Activated effector memory CD4-positive, alpha-beta T cell treated with Interleukin-2 at 50 U/mL for 16 hours (primary cell): ENCODE measurements around the gene DISC1.
"Not testable (repeated sequence)": the region's sequence is repeated elsewhere in the genome, so short reads cannot be mapped to it uniquely, and the experiment has no call there.

ENCODE experiments used
- DNase-seq: peaks from one replicate; pipeline ENCODE4 v3.0.0-alpha.2; 2020

The DISC1 gene

DNA sequence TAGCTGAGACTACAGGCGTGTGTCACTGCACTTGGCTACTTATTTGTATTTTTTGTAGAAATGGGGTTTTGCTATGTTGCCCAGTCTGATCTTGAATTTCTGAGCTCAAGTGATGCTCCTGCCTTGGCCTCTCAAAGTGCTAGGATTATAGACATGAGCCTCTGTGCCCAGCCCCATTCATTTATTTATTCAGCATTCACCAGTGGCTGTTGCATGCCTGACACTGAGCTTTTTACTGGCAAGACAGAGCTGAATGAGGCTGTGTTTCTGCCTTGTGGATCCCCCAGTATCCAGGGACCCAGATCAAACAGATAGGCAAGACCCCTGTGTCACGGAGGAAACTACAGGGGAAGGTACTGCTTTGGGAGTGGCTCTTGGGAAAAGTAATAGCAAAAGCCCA lies 109.4 kb downstream of the DISC1 start:
- DNase-seq = no peak

DNA sequence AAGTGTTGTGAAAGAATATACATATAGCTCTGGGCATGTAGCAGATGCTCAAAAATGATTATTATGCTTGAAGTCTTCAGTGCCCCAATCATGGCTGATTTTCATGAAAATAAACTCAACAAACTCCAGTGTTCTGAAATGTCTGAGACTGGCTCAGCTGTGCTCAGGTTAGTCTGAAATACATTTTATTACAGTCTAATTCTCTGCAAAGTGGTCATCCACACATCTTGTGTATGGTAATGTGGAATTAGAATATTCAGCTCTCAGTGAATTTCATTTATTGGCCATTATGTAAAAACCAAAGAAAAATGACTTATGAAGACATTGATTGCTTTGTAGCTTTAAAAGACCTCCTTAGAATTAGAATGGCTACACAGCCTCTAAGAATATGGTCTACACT lies 109.9 kb downstream of the DISC1 start:
- DNase-seq = no peak

DNA sequence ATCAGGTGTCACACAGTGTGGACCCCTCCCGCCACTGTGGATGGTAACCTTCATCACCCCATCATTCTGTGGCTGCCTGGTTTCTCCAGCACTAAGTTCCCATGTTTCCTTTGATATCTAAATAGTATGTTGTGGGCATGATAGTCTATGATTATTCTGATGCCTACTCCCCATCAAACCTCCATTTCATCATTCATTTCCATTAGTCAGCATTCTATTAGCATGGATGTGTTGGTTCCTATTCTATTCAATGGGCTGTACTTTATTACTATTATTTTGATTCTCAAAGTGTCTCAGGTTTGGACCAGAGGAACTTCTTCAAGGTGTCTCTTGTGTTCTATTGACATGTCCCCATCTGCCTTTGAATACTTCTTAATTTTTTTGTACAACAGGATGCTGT lies 112.0 kb downstream of the DISC1 start:
- DNase-seq = no peak

DNA sequence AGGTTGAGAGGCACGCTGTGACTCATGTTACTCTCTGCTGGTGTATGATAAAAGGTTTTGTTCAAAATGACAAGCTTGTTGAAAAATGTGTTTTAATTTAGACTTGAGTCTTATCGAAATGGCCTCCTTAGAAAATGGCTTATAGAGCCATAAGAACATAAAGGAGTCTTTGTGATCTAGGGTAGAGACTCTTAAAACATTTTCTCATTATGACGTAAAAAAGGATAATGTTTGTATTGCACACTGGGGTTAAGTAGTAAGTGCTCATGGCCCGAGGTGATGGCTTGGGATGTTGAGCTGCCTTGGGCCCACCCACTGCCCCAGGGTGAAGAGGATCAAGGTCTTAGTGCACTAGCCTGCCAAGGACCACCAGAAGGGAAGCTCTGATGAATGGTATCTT lies 117.4 kb downstream of the DISC1 start:
- no peak for DNase-seq

DNA sequence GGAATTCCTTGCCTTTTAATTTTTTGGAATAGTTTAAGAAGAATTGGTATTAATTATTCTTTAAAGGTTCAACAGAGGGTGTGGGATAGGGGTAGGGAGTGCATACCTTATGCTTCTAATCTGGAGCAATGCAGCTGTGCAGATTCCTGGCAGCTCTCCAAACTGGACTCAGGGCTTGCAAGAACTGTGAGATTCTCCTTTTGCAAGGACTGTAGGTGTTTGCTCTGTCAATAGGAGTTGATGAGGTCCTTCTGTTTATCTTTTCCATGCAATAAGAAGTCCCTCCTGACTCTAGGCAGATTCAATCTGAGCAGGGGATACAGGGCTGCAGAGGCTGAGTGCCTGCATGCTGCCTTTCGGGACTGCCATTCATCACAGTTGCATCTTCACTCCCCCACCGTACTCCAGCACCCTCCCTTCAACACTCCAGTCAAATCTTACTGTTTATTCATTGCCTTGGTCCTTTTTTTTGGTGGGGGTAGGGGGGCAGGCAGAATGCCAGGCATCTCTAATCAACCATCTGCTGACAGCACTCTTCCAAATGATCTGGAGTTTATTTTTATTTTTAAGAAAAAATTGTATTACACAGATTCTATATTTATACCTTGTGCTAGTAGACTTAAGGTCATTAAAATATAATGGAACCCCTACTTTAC lies 122.3 kb downstream of the DISC1 start:
- no peak for DNase-seq

DNA sequence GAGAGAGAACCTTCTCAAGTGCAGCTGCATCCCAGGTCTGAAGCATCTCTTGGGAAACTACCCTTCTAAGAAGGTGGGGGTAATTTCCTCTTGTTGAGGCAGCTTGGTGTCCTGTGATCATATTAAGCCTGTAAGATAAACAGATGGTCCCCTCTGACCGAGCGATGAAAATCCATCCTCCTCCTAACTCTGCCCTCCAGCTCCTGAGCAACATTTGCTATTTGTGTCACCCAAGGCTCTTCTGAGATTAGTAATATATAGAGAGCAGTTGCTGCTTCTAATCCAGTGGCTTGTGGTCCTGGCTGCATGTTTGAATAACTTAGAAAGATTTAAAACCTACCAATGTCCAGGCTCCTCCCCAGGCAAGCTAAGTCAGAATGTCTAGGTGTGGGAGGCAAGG lies 123.7 kb downstream of the DISC1 start:
- no peak for DNase-seq

DNA sequence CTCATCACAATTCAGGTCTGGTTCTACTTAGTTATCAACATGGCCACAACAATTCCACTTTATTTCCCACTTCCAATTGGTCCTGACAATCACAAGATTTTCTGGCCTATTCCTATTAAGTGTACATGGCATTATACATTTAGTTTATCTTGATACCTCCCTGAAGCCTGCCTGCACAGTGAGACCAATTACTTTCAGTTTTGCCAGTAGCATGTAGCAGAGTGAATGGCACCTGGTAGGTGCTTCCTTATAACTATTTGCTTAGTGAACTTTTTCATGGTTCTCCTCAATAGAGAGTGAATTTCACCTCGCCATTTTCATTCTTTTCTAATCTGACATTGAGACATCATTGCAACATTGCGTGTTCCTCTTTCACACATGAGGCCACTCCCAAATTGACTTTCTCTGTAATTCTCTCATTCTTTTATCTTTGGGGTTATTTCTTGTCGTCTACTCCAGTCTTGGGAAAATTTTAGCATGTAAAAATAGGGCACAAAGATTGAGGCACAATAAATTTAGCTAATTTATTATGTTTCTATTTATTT lies 124.3 kb downstream of the DISC1 start:
- no peak for DNase-seq

DNA sequence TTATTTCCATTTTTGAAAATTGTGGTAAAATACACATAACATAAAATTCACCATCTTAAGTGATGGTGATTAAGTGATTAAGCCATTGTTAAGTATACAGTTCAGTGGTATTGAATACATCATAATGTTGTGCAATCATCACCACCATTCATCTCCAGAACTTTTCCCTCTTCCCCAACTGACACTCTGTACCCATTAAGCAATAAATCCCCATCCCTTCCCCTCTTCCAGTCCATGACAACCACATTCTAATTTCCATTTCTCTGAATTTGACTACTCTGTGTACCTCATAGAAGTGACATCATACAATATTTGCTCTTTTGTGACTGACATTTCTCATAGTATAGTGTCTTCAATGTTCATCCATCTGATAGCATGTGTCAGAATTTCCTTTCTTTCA lies 124.8 kb downstream of the DISC1 start:
- DNase-seq = no peak

DNA sequence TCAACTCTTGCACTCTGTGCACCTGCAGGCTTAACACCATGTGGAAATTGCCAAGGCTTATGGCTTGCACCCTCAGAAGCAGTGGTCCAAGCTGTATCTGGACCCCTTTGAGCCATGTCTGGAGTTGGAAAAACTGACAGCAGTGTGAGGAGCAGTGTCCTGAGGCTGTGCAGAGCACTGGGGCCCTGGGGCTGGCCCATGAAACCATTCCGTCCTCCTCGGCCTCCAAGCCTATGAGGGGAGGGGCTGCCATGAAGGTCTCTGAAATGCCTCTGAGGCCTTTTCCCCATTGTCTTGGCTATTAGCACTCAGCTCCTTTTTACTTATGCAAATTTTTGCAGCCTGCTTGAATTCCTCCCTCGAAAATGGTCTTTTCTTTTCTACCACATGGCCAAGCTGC lies 126.7 kb downstream of the DISC1 start:
- no peak for DNase-seq

DNA sequence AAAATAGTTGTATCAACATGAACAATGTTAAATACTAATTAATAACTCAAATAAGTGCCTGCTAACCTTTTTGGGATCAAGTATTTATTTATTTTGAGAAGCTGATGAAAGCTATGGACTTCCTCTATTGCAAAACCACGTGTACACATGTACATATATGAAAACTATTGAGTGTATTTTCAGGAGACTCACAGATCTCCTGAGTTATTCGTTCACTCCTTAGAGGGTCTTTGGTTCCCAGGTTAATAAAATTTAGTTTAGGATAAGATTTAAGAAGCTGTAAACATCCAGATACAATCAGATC lies 130.5 kb downstream of the DISC1 start:
- DNase-seq = no peak

DNA sequence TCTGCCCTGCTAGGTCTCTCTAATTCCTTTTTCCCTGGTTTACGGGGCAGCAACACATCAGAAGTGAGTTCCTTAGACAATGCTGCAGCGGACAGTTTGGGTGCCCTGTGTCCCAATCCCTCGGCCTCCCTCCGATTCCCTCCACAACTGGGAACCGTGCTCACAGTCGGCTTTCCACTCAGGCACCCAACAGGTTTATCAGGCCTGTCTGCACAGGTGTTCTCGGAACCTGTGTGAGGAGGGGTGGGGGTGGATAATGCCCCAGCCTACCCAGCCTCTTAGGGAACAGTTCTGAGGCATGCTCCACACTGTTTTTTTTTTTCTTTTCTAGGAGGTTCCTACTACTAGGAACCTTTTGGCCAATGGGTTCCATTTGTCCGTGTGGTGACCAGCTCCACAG lies 131.2 kb downstream of the DISC1 start:
- no peak for DNase-seq

DNA sequence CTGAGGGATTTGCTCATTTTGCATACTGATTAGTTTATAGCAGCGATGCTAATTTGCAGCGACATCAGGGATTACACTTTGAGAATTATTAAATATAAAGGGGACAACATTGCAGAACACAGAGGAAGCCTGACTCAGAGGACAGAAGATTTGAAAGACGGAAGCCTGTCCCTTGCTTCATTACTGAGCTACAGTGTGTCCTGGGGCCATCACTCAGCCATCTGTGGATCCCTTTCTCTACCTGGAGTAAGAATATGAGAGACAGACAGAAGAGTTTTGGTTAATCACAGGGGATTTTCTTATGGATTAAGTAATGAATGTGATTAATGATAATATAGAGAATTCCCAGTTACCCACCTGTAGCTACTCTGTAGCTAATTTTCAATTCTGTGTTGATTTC lies 134.7 kb downstream of the DISC1 start:
- no peak for DNase-seq

DNA sequence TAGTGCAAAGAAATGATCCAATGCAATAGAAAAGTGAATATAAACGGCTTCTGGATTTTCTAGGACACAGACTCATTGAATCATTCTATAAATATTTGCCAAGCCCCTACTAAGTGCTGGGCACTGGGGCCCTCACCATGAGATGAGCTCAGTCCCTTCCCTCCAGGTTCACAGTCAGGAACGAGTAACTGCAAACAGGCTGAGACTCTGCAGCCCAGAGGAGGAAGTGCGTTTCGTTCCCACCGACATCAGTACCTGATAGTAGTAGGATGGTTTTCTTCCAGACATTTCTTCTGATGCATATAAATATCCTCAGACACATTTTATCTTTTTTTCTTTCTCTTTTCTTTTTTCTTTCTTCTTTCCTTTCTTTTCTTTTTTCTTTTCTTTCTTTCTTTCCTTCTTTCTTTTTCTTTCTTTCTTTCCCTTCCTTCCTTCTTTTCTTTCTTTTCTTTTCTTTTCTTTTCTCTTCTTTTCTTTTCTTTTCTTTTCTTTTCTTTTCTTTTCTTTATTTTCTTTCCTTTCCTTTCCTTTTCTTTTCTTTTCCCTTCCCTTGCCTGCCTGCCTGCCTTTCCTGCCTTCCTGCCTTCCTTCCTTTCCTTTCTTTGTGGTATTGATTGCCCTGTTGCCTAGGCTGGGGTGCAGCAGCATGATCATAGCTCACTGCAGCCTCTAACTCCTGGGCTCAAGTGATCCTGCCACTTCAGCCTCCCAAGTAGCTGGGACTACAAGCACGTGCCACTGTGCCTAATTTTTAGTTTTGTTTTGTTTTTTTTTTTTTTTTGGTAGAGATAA lies 135.4 kb downstream of the DISC1 start:
- DNase-seq = no peak

DNA sequence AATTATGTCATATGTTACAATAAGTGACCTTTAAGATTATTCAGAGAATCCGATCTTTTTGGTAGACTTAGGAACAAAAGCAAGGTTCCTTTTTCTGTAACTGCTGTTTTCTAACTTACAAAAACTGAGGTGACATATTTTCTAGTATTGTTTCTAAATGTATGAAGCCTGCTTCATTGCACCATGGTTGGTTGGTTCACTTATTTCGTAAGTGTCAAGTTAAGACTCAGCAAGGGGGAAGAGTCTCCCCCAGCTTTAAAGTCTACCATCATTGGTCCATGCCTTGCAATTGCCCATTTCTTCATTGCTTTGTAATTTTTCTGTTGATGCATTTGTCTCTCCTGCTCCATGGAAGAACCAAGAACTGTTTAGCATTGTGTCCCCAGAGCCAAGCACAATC lies 136.9 kb downstream of the DISC1 start:
- DNase-seq = no peak

DNA sequence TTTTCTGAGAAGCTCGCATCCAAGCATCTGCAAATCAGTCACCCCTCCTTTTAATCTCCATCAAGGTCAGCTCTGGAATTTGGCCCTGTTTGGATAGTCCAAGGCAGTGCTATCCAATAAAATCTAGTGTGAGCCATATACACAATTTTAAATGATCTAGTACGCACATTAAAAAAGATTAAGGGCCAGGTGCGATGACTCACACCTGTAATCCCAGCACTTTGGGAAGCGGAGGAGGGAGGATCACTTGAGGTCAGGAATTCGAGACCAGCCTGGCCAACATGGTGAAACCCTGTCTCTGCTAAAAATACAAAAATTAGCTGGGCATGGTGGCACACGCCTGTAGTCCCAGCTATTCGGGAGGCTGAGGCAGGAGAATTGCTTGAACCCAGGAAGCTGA lies 139.2 kb downstream of the DISC1 start:
- DNase-seq = not testable (repeated sequence)

DNA sequence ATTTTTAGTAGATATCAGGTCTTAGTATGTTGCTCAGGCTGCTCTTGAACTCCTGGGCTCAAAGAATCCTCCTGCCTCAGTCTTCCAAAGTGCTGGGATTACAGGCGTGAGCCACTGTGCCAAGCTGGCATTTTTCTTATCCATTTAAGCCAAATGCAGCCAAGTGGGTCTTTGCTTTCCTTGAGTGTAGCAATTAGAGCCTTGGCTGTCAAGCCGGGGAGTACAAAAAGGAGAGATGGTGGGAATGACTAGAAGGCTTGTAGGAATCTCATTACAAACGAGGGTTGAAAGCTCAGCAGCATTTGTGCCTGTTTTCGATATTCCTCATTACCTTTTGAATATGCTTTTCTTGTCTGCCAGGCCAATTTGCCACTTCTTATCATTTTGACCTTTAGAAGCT lies 140.9 kb downstream of the DISC1 start:
- DNase-seq = no peak

DNA sequence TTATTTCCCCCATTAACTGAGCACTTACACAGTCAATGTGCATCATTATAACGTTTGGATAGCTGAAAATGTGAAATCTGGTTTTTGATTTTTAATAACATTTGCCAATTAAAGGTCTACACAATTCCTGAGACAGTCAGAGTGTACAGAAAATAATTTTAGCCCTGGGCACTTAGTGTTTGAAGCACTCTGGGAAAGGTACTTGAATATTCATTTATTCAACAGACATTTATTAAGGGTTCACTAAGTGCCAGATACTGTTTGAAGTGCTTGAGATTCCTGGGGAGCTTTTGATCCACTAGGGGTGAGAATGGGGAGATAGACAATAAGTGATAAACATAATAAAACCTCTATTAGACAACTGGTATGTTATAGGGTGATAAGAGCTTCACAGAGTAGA lies 141.8 kb downstream of the DISC1 start:
- no peak for DNase-seq

DNA sequence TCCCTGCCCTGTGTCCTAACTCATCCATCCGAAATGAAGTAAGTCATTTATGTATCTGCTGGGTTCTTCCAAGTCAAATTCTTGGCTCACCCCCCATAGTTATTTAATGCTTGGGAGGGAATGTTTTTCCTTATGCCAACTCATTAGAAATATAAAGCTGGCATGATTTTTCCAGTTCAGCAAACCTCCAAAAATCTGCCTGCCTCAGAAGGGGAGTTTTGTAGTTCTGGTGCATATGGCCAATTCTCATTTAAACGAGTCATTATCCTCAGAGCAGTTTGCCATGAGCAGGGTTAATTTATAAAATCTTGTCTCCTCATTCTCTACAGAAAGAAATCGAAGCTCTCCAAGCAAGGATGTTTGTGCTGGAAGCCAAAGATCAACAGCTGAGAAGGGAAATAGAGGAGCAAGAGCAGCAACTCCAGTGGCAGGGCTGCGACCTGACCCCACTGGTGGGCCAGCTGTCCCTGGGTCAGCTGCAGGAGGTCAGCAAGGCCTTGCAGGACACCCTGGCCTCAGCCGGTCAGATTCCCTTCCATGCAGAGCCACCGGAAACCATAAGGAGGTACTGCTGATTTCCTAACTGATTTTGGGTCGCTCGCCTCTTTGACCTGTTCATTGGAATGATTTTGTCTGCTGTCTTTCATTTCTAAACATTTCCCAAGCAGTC lies 144.1 kb downstream of the DISC1 start:
- DNase-seq = no peak

DNA sequence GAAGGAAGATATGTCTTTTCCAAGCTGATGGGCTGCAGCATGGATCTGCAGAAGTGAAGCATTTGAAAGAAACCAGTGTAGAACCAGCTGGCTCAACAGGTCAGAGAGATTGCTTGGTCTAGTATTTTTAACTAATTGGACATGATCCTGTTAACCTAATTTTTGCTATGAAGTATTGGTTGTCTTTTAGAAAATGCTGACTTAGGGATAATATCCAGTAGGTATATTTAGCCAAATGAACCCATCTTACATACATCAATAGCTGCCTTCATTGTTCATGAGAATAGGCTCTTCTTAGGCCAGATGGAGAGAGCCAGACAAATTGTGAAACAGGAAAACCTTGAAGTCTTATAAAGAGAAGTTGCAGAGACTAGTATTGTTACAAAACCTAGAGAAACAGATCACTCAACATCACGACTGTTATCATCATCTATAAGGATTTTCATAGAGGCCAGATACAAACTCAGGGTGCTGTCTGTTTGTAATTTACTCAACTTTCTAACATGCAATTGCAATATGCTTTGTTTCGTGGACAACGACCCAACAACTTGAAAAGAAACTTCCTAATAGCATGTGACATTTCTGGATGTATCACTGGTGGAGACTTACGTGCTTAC lies 148.2 kb downstream of the DISC1 start:
- DNase-seq = no peak

DNA sequence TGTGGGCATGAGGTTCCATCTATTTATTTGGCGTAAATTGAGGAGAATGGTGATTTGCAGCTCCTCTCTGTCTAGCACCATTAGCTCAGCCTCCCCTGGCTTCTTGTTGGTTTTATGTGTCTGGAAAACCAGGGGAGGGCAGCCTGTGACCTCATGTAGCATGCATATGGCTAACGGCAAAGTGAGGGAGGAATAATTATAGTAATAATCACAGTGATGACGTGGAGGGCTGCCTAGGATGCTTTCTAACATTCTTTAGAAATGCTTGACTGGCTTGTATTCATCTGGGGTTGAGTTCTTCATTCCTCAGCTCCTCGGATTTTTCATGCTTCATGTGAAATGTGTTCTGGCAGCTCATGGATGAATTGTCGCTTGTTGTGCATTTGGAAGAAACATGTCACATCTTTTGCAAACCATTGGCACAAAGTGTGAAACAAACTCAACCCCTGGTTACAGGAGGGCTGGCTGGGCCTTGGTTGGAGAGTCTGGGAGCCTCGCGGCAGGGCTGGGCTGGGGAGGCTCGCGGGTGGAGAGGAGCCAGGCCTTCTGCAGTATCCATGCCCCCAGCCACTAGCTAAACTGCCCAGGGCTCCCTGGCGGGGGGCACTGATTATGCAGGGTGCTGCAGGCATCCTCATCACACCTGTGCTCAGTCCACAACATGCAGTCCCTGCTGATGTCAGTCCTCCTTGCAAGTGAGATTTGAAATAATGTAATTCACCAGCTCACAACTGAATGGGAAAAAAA lies 149.6 kb downstream of the DISC1 start:
- DNase-seq = no peak

DNA sequence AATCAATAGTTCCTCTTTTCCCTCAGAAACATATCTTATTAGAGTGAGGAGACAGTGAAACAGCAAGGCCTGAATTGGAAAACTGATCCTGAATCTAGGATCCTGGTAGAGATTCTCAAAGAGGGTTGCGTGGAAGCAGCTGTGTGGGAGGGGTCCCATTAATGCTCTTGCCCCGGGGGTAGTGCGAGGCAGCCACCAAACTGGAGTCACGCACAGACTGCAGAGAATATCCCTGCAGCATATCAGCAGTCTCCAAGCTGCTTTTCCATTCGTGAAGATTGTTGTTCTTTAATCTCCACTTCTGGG lies 150.1 kb downstream of the DISC1 start:
- no peak for DNase-seq

DNA sequence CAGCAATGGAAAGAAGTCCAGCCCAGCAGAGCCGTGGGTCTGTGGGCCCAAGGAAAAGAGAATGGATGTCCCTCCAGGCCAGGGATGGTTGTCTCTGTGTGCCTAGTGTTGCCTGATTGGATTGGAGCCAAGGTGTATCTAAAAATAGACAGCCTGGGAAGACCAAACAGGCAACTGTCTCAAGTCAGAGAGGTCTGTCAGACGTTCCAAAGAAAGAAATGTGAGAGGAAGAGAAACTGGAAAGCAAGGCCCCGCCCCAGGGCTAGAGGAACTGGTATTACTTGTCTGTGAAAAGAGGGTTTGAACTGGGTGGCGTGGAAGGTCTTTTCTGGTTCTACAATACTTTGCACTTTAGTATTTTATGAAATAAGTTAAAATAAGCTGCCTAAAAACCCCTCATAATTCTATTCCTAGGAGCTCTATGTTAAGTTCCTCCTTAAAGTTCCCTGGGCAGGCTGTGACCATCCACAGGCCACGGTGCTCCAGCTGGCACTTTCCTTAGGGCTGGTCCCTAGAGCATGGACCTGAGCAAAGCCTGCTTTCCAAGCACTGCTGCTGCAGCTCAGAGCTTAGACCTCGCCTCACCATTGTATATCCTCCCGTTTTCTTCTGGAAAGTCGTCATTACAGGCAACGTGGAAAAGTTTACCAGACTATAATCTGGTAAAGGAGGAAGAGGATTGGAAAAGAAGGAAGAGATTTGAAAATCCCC lies 151.6 kb downstream of the DISC1 start:
- DNase-seq = no peak

DNA sequence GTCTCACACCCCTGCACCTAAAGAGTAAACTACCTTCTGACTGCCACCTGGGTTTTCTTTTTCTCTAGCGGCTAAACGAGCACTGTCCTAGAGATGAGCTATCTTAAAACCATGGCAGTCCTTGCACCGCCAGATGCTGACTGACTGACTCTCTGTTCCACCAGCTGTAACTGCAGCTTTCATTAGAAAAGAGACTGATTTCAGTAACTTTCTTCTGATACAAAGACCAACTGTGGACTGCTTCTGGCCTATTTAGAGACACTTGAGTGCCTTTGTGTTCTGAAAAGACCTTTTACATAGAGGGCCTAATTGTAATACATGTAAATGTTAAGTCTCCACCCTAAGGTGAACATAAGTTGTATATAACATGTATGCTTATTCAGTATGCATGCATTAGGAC lies 152.5 kb downstream of the DISC1 start:
- DNase-seq = no peak
